ENCODE results near the gene MYO1E. TPM values are rescaled to one million over a fixed set of nuclear protein-coding genes. Genes with fewer than 3 reads are reported as not detected.

MYO1E gene
- total RNA-seq, 2 donors from 2014 or later: 252 to 329 TPM

DNA sequence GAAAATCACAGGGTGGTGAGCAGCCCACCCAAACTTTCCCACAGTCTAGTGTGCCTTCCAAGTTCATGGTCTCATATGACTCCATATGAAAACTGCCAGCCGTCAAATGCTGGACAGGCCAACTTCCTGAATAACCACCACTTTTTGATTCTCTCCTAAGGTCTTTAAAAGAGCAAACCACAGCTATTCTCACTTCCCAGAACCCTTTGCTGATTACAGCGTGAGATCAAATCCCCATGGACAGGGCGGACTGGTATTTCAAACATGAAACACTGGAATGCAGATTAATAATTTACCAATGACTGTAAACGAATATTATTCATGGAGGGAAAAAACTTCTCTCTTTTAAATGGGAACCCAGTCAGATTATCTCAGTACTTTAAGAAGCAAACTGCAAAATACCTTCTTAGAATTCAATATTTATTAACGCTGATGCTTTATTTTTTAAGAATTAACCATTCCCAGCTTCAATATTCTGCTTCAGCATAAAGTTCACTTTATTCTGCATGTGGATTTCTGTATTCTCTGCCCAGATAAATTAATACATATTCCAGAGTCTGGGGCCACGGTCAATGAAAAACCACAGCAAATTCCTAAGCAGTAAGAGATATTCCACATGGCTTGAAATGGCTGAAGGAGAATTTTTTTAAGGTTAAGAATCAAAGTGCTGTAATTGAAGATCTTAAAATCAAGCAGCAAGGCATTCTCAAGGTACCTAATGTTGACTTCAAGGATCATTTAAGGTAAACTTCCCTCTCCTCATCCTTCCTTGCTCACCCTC is 42.9 kb downstream of the MYO1E start:
- Histone ChIP-seq H3K36me3 (no peaks in the 10 kb centered on the region), H3K27me3 (no peaks in the 10 kb centered on the region), H3K4me3 (no peak overlapping the region), H3K4me1 (peaks cover 23% of the 10 kb centered on the region), H3K9me3 (no peaks in the 10 kb centered on the region), H3K27ac (no peak overlapping the region), H3K9ac (ENCODE audit: low read depth in 2 of 2, low read length in 2 of 2) (no peak overlapping the region)
- intact Hi-C loops (cut with DNase I): no loop called here
- TF ChIP-seq, protein P1, sequence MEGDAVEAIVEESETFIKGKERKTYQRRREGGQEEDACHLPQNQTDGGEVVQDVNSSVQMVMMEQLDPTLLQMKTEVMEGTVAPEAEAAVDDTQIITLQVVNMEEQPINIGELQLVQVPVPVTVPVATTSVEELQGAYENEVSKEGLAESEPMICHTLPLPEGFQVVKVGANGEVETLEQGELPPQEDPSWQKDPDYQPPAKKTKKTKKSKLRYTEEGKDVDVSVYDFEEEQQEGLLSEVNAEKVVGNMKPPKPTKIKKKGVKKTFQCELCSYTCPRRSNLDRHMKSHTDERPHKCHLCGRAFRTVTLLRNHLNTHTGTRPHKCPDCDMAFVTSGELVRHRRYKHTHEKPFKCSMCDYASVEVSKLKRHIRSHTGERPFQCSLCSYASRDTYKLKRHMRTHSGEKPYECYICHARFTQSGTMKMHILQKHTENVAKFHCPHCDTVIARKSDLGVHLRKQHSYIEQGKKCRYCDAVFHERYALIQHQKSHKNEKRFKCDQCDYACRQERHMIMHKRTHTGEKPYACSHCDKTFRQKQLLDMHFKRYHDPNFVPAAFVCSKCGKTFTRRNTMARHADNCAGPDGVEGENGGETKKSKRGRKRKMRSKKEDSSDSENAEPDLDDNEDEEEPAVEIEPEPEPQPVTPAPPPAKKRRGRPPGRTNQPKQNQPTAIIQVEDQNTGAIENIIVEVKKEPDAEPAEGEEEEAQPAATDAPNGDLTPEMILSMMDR (IDR thresholded peaks at IDR 0.05): no peak
- no peak for DNase-seq

DNA sequence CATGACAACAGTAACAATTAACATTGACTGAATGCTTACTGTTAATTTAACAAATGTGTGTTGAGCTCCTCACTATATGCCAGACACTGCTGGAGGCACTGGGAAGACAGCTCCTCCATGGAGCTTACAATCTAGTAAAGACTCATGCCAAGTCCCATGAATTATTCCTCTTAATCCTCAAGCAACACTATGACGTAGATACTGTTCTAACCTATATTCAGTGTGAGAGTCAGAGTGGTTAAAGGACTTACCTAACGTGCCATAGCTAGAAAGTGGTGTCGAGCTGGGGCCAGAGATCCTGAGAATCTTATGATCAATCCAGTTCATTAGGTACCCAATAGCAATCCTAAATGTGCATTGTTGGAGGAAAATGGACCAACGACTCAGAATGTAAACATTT is 43.6 kb downstream of the MYO1E start:
- intact Hi-C loops (cut with DNase I): no loop called here
- no peak for DNase-seq
- H3K4me3 ChIP-seq: no peak overlapping the region
- TF ChIP-seq, protein P1 (IDR thresholded peaks at IDR 0.05): no peak
- no peaks in the 10 kb centered on the region for H3K9me3 ChIP-seq
- no peak overlapping the region for H3K9ac ChIP-seq (ENCODE audit: low read depth in 2 of 2, low read length in 2 of 2)
- no peaks in the 10 kb centered on the region for H3K36me3 ChIP-seq
- peaks cover 23% of the 10 kb centered on the region for H3K4me1 ChIP-seq
- H3K27ac ChIP-seq: no peak overlapping the region
- no peaks in the 10 kb centered on the region for H3K27me3 ChIP-seq

DNA sequence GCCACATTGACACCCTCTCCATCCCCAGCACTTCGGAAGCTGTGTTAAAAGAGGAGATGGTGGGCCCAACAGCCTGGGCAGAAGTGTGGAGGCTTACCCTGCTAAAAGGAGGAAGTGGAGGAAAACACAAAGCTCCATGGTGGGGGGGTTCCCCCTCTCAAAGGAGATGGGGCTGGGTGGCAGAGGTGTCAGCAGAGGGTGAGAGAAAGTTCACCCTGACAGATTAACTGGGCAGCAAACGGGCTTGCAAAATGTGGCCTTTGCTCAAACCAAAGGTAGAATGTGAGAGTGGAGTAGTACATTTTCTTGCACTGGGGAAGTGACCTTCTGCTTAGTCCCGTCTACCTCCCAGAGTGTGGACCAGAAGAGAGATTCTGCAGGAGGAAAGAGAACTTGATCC is 44.7 kb downstream of the MYO1E start:
- Histone ChIP-seq H3K4me3 (no peak overlapping the region), H3K4me1 (peaks cover 22% of the 10 kb centered on the region), H3K27me3 (no peaks in the 10 kb centered on the region), H3K9ac (ENCODE audit: low read depth in 2 of 2, low read length in 2 of 2) (no peak overlapping the region), H3K36me3 (no peaks in the 10 kb centered on the region), H3K27ac (no peak overlapping the region), H3K9me3 (no peaks in the 10 kb centered on the region)
- DNase-seq: no peak
- TF ChIP-seq, protein P1 (IDR thresholded peaks at IDR 0.05): no peak
- intact Hi-C loops (cut with DNase I): no loop called here

DNA sequence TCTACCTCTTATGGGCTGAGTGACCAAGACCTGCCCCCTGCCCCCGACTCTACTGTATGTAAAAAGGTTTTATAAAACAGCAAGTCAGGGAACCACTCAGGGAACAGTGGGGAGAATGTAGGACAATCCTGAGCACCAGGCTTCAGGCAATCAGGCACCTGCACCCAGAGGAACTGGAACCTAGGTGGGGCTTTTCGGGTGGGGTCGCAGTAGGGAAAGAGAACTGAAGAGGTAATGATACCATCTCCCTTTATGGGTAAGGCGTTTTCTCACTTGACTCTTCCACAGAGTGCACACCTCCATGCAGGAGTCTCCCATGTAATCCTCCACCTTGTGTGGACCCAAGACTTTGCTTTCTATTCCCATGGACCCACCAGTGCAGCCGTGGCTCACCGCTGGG is 45.8 kb downstream of the MYO1E start:
- intact Hi-C loops (cut with DNase I): no loop called here
- no peaks in the 10 kb centered on the region for H3K36me3 ChIP-seq
- TF ChIP-seq, protein P1 (IDR thresholded peaks at IDR 0.05): no peak
- no peak overlapping the region for H3K27ac ChIP-seq
- H3K9ac ChIP-seq (ENCODE audit: low read depth in 2 of 2, low read length in 2 of 2): no peak overlapping the region
- no peak overlapping the region for H3K4me3 ChIP-seq
- no peaks in the 10 kb centered on the region for H3K9me3 ChIP-seq
- H3K27me3 ChIP-seq: no peaks in the 10 kb centered on the region
- H3K4me1 ChIP-seq: peaks cover 14% of the 10 kb centered on the region
- no peak for DNase-seq

DNA sequence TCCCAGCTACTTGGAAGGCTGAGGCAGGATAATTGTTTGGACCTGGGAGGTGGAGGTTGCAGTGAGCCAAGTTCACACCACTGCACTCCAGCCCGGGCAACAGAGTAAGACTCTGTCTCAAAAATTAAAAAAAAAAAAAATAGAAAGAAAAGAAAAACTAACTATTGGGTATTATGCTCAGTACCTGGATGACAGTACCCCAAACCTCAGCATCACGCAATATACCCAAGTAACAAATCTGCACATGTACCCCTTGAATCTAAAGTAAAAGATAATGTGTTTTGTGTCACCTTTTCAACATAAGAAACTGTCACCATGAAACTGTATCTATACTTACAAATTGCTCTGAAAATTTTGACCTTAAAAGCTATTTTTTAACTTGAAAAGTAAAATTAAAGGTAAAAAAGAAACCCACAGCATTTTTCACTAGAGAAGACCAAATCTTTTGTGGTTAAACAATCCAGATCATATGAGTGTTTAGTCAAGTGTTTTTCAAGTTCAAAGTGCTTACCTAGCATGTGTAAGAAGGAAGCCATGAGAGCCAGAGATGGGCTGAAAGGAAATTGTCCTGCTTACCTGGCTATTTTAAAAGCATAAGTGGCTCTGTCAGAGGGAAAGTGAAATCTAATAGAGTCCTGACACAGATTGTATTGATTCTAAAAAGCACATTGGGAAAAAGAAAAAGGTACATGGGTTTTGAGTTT is 50.5 kb downstream of the MYO1E start:
- DNase-seq: no peak
- intact Hi-C loops (cut with DNase I): no loop called here

More for the DNA sequence above, 50.5 kb downstream of the MYO1E start:
- no peak overlapping the region for H3K9ac ChIP-seq (ENCODE audit: low read depth in 2 of 2, low read length in 2 of 2)
- TF ChIP-seq, protein P1 (IDR thresholded peaks at IDR 0.05): no peak
- H3K27ac ChIP-seq: no peak overlapping the region
- H3K4me1 ChIP-seq: peaks cover 3% of the 10 kb centered on the region
- no peaks in the 10 kb centered on the region for H3K9me3 ChIP-seq
- H3K4me3 ChIP-seq: no peak overlapping the region
- H3K27me3 ChIP-seq: no peaks in the 10 kb centered on the region
- H3K36me3 ChIP-seq: no peaks in the 10 kb centered on the region
